ENCODE results near the gene EEF1AKMT3.
A peak's percentile ranks its signal among the peaks of the same experiment; 100 is the strongest.

Gene EEF1AKMT3

GRCh38 chr12:57751432-57751787 is 21.0 kb upstream of the EEF1AKMT3 start:
- no peak for DNase-seq (ENCODE audit: low read depth)

GRCh38 chr12:57751788-57752667 is 20.4 kb upstream of the EEF1AKMT3 start, which contains the start of gene CDK4:
Gene CDK4 (minus strand): TSS chr12:57752310. CDS start chr12:57751717, 593 bp downstream.
- peak; percentile 96 for DNase-seq (ENCODE audit: low read depth)

GRCh38 chr12:57752668-57753000 is 19.8 kb upstream of the EEF1AKMT3 start:
- DNase-seq (ENCODE audit: low read depth): no peak

- DNase-seq (ENCODE audit: low read depth): no peak
These were observed 18.6 kb upstream of the EEF1AKMT3 start for GRCh38 chr12:57753756-57754337.

- DNase-seq (ENCODE audit: low read depth): peak; percentile 65
These were observed 17.8 kb upstream of the EEF1AKMT3 start, which contains the start of gene MARCHF9 for GRCh38 chr12:57754411-57755193. Gene MARCHF9 (plus strand): TSS chr12:57755103. CDS start chr12:57755529, 426 bp downstream.

- no peak for DNase-seq (ENCODE audit: low read depth)
These were observed 17.3 kb upstream of the EEF1AKMT3 start for GRCh38 chr12:57755194-57755453.

- DNase-seq (ENCODE audit: low read depth): peak; percentile 31
These were observed 16.7 kb upstream of the EEF1AKMT3 start for GRCh38 chr12:57755454-57756372.

- peak; percentile 49 for DNase-seq (ENCODE audit: low read depth)
These were observed 15.7 kb upstream of the EEF1AKMT3 start for GRCh38 chr12:57756406-57757341.

GRCh38 chr12:57757771-57758170 is 14.6 kb upstream of the EEF1AKMT3 start:
- no peak for DNase-seq (ENCODE audit: low read depth)

- DNase-seq (ENCODE audit: low read depth): no peak
These were observed 13.7 kb upstream of the EEF1AKMT3 start for GRCh38 chr12:57758552-57759359.

GRCh38 chr12:57759360-57759980 is 12.9 kb upstream of the EEF1AKMT3 start:
- no peak for DNase-seq (ENCODE audit: low read depth)

GRCh38 chr12:57760347-57760982 is 11.9 kb upstream of the EEF1AKMT3 start:
- no peak for DNase-seq (ENCODE audit: low read depth)

- no peak for DNase-seq (ENCODE audit: low read depth)
These were observed 10.9 kb upstream of the EEF1AKMT3 start for GRCh38 chr12:57761391-57761998.

GRCh38 chr12:57762463-57762862 is 10.0 kb upstream of the EEF1AKMT3 start:
- DNase-seq (ENCODE audit: low read depth): no peak

- DNase-seq (ENCODE audit: low read depth): no peak
These were observed 8.3 kb upstream of the EEF1AKMT3 start for GRCh38 chr12:57763881-57764661.

GRCh38 chr12:57764662-57765002 is 7.8 kb upstream of the EEF1AKMT3 start:
- DNase-seq (ENCODE audit: low read depth): no peak

- DNase-seq (ENCODE audit: low read depth): peak; percentile 35
These were observed 7.3 kb upstream of the EEF1AKMT3 start for GRCh38 chr12:57765003-57765697.

All from stimulated activated CD8-positive, alpha-beta memory T cell treated with anti-CD3 and anti-CD28 coated beads, Interleukin-12 subunit alpha, Interleukin-12 subunit beta, amount 100 ng/mL, for 4 hours (primary cell).